Measurements from ENCODE around the gene AGK. TPM values are rescaled to one million over a fixed set of nuclear protein-coding genes. Genes with fewer than 3 reads are reported as not detected.

The AGK gene
- total and polyA plus RNA-seq, 2 experiments from 2014 or later = 25.6 to 30.8 TPM

- Histone ChIP-seq H3K36me3 (no peaks in the 10 kb centered on the region), H3K4me3 (no peak overlapping the region), H3K27me3 (no peaks in the 10 kb centered on the region), H3K9me3 (ENCODE audit: low read depth) (no peaks in the 10 kb centered on the region), H3K4me1 (ENCODE audit: low read depth) (peaks cover 14% of the 10 kb centered on the region), H3K27ac (no peak overlapping the region)
- DNase-seq (ENCODE audit: low read depth in 1 of 2, low spot score in 1 of 2) = no peak
- no peak for TF ChIP-seq CTCF (IDR thresholded peaks at IDR 0.05; ENCODE audit: low read depth, low read length)
These were observed 140.8 kb downstream of the AGK start for GRCh38 chr7:141691961-141692360.

DNA sequence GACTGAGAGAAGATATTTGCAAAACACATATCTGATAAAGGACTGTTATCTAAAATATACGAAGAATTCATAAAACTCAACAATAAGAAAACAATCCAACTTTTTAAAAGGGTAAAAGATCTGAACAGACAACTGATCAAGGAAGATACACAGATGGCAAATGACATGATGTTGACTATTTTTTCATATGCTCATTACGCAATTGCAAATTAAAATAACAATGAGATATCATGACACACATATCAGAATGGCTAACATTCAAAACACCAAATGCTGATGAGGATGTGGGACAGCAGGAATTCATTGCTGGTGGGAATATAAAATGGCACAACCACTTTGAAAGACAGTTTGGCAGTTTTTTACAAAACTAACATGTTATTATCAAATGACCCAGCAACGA, 141.9 kb downstream of the AGK start:
- no peak for TF ChIP-seq CTCF (IDR thresholded peaks at IDR 0.05; ENCODE audit: low read depth, low read length)
- H3K9me3 ChIP-seq (ENCODE audit: low read depth) = no peaks in the 10 kb centered on the region
- peaks cover 14% of the 10 kb centered on the region for H3K4me1 ChIP-seq (ENCODE audit: low read depth)
- no peak for DNase-seq (ENCODE audit: low read depth in 1 of 2, low spot score in 1 of 2)
- no peak overlapping the region for H3K4me3 ChIP-seq
- no peak overlapping the region for H3K27ac ChIP-seq
- H3K27me3 ChIP-seq = no peaks in the 10 kb centered on the region
- H3K36me3 ChIP-seq = no peaks in the 10 kb centered on the region

DNA sequence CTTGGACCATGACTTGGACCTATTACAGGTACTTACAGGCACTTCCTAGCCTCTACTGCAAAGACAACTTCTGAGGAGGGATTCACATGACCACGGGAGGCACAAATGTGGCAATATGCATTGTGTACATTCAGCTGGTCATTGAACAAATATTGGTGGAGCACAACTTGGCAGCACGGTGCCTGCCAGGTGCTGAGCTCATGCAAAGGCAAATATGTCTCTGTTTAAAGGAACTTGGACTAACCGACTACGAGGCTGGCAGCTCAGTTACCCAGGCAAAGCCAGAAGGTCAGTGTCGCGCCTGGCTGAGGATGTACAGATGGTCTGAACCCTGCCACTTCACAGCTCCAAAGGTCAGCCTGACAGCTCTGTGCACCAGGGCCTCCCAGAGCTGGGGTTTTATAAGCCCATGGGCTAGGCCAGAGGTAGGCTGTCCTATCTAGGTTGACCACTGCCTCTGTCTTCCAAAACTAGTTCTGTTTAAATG, 144.6 kb downstream of the AGK start:
- Histone ChIP-seq H3K27ac (no peak overlapping the region), H3K4me1 (ENCODE audit: low read depth) (peaks cover 14% of the 10 kb centered on the region), H3K9me3 (ENCODE audit: low read depth) (no peaks in the 10 kb centered on the region), H3K4me3 (no peak overlapping the region), H3K27me3 (no peaks in the 10 kb centered on the region), H3K36me3 (no peaks in the 10 kb centered on the region)
- no peak for TF ChIP-seq CTCF (IDR thresholded peaks at IDR 0.05; ENCODE audit: low read depth, low read length)
- no peak for DNase-seq (ENCODE audit: low read depth in 1 of 2, low spot score in 1 of 2)

- H3K36me3 ChIP-seq = no peaks in the 10 kb centered on the region
- no peak overlapping the region for H3K4me3 ChIP-seq
- H3K27ac ChIP-seq = no peak overlapping the region
- no peaks in the 10 kb centered on the region for H3K9me3 ChIP-seq (ENCODE audit: low read depth)
- H3K27me3 ChIP-seq = no peaks in the 10 kb centered on the region
- peaks cover 14% of the 10 kb centered on the region for H3K4me1 ChIP-seq (ENCODE audit: low read depth)
- no peak for TF ChIP-seq CTCF (IDR thresholded peaks at IDR 0.05; ENCODE audit: low read depth, low read length)
- DNase-seq (ENCODE audit: low read depth in 1 of 2, low spot score in 1 of 2) = no peak
These were observed 145.1 kb downstream of the AGK start for GRCh38 chr7:141696348-141696747.

DNA sequence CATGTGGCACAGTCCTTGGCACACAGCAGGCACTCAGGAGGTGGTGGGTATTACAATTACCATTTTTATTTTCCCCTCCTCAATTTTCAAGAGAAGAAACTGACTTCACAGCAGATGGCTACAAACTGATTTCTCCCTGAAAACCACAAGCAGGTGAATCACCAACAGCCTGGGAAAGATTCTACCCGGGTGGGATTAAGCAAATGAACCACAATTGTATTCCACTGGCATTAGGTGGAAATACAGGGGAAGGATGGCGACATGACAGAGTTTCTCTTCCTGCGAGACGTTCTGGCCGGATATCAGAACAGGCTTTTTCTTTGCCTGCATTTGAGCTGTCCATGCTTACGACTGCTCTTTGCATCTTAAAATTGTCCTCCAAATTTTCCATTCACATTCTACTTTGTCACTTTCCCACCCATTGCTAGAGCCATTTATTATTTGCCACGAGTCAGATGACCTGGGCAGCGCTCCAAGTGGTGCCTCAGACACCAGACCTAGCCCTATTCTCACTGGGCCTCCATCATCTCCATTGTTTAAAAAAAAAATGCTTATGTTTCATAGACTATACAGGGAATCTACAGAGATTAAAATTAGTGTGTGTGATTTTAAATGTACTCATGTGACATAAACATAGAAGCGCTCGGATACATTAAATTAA, 146.1 kb downstream of the AGK start:
- no peak overlapping the region for H3K4me3 ChIP-seq
- H3K36me3 ChIP-seq = no peaks in the 10 kb centered on the region
- H3K4me1 ChIP-seq (ENCODE audit: low read depth) = peaks cover 11% of the 10 kb centered on the region
- no peaks in the 10 kb centered on the region for H3K9me3 ChIP-seq (ENCODE audit: low read depth)
- TF ChIP-seq CTCF (IDR thresholded peaks at IDR 0.05; ENCODE audit: low read depth, low read length) = no peak
- DNase-seq (ENCODE audit: low read depth in 1 of 2, low spot score in 1 of 2) = no peak
- H3K27ac ChIP-seq = no peak overlapping the region
- H3K27me3 ChIP-seq = no peaks in the 10 kb centered on the region

Measured in cardiac muscle cell (in vitro differentiated cells and primary cell).